Renal cortex interstitium (tissue), 11 donors: ENCODE data around the gene DNAH8. TPM values are rescaled to one million over a fixed set of nuclear protein-coding genes. Genes with fewer than 3 reads are reported as not detected.

Experiments
- DNase-seq, 11 donors: peaks; one replicate each; pipeline ENCODE4 v3.0.0-alpha.2; 2013; ENCODE audit warnings: low read depth in 9 of 11, low spot score in 4 of 11; ENCODE audit errors: extremely low read depth in 1 of 11
- polyA plus RNA-seq, 3 donors: library from polyadenylated mRNA; unstranded; fragments of 120-200 nt; gene quantifications; one replicate each; pipeline ENCODE4 v1.2.1, GENCODE V29; 2013; ENCODE audit not compliant: insufficient read length in 3 of 3

The DNAH8 gene
- polyA plus RNA-seq, 3 donors, result 0.39 to 1.1 (median 0.90) TPM

GRCh38 chr6:39020136-39020535 lies 305.0 kb downstream of the DNAH8 start:
- no peak for DNase-seq

GRCh38 chr6:39021041-39021440 lies 305.9 kb downstream of the DNAH8 start:
- DNase-seq, result no peak

GRCh38 chr6:39021779-39022178 lies 306.7 kb downstream of the DNAH8 start:
- no peak for DNase-seq

DNA sequence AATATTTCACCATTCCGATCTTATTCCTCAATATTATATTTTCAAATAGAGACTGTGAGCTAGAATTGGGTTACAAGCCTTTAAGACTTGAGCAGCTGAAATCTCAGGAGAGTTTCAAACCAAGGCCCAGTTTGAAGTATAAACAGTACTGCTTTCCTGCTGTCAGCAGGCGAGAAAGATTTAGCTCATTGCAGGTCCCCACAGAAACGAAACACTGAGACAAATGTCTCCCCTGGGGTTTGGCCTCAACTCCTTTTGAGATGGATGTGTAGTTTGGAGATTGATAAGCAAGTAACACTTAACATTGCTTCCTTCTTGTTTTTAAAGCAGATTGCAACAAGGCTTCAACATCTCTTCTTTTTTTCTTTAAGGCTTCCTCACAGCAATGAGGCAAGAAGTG lies 311.1 kb downstream of the DNAH8 start:
- no peak for DNase-seq

DNA sequence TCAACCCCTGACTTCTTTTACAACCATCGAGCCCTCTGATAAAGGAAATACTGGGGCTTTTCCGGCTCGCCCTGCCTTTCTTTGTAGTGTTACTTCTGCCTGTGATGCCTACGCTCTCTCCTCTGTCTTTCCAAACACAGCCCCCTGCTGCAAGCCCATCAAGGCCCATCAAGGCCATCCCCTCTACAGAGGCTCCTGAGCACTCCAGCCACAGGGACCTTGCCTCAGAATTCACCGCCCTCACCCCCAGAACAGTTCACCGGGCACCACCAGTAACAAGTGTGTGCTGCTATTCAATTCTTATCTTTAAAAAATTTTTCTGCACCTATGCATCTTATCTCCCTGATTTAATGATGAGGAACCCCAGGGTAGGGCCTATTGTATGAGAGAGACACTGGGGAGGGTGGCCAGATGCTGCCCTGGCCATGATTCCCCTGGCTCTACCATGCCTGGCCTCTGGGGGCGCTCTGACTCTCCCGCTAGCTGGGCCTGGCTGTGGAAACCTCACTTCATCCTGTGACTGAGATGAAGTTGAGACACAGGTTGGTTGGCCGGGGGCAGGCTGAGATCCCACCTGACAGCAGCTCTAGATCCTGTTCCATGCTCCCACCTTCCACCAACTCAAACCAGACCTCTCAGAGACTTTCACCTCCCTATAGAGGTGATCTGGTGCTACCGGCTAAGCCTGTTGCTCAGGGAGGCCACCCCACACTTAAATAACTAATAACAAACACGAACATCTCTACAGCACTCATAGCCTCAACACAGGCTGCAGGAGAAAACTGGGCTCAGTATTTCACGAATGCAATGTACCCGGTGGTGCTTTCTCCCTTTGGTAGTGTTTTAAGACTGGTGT lies 314.3 kb downstream of the DNAH8 start:
- no peak for DNase-seq

GRCh38 chr6:39035681-39036080 lies 320.6 kb downstream of the DNAH8 start:
- no peak for DNase-seq

DNA sequence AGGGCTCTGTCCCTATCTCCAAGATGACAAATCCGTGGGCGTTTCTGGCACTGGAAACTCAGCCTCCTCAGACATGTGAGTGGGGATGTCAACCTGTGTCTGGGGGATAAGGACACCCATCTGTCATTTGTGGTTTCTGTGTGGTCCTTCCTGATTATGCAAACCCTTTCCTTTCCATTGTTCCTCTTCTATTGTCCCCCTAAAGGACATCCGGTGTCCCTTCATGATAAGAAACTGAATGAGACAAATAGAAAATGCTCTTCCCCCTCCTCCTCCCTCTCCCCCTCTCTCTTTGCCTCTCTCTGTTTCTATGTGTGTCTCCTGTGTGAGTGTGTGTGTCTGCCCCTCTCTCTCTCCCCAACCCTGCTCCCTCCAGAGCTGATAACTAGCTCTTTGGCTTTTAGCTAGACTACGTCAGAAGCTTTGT lies 322.0 kb downstream of the DNAH8 start:
- no peak for DNase-seq

DNA sequence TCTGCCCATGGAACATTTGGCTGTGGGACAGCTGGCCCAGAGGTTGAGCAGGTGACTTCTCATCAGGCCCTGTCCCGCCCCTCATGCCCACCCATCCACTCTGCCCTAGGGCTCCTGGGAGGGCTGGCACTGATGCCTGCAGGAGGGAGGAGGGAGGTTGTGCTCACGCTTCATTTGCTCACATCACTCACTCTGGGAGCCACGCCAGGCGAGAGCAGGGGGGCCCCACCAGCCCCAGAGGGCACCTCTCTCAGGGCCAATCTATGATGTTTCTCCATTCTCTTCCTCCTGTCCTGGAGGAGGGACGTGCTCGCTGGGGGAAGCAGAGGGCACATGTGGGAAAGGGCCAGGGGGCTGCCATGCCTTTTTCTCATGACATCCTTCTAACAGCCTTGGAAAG lies 322.6 kb downstream of the DNAH8 start:
- DNase-seq, result no peak

DNA sequence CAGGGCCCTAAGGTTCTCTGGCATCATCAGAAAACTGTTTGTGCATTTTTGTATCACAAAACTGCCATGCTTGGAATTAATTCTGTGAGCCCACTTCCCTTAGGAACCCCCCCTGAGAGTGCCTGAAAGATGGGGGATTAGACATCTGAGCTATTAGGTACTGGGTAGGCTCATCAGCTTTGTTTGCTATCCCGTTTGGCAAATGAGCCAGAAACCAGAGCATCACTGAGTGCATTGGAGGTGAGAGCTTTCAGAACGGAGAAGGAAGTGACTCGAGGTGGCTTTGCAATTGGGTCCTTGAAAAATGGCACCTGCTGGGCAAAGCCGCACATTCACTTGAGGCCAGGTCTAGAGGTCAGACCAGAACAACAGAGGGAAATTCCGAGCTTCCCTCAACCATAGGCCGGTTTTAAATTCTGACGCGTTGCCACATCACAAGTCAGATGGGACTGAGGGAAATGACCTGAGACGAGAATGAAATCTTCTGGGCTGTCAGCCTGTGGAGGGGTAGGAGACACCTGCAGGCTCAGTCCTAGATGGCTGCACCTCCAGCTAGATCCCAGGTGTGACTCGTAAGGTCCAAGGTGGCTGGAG lies 325.1 kb downstream of the DNAH8 start:
- no peak for DNase-seq

DNA sequence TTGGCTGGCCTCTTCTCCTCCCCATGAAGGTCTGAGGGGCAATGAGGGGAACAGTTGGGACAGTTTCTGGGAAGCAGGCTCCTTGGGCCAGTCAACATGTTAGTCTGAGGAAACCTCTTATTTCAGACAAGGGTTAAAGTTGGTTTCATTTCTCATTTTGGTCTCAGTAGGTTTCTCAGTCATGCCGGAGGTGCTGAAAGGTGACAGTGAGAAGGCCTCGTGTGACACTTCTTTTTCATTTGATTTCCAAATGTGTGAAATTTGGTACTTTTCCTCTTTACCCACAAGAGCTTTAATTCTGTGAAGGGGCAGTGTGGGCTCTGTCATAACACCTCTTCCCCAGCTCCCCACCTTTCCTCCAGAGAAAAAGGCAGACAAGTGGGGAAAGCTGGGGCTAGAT lies 326.0 kb downstream of the DNAH8 start:
- DNase-seq, result no peak

DNA sequence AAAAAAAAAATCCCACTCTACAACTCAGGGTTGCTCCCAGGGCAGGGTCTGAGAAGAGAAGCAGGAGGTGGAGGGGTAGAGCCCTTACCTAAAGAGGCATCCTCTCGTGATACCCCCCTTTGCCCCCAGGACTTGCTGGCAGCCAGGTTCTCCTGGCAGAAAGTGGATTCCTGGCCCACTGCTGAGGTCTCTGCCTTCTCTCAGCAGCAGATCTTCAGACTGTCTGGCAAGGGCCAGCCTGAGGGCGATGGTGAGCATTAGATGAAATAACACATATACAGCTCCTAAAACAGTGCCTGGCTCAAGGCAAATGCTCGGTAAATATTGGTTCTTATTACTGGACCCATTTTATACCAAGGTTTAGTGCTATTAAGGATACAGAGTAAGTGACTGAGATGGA lies 328.7 kb downstream of the DNAH8 start:
- no peak for DNase-seq

GRCh38 chr6:39044181-39044580 lies 329.1 kb downstream of the DNAH8 start:
- no peak for DNase-seq

DNA sequence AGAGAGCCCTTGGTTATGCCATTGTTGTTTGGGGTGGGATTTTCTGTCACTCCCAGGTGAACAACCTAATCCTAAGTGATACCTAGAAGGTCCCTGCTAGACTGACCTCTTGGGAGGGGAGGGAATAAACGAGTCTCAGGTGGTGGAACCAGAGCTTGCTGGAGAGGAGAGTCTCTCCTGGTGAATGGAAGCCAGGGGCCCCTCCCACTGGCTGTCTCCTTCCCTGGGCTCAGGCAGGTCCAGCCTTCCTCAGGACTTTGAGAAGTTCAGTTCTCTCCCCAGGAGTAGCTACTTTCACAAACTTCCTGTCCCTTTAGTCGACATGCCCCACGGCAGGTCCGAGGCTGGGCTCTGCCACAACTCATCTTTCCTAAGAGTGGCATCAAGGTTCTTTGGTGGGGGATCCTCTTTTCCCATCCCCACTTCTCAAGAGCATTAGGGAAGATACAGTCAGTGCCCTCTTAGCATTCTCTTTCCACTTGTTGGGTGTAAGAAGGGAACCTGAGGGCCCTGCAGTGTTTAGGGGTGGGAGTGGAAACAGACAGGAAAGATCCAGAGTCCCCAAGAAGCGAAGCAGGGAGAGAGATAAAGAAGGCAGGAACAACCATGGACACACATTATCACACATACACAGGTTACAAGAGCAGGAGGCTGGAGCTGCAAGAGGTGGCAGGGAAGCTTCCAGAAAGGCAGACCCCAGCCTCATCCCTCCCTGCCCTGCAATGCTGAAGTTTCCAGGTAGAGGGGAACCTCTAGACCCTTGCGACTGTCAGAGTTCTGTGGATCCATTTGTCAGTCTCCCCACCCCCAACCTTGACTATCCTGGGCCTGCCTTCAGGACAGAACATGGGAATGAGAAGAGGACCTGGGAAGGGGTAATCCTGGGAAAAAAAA lies 332.6 kb downstream of the DNAH8 start:
- DNase-seq, result no peak

- DNase-seq, result no peak
These were observed 333.6 kb downstream of the DNAH8 start, which contains the start of gene GLP1R for GRCh38 chr6:39048481-39049399. Gene GLP1R, plus strand, starts transcription at chr6:39048781. Its CDS starts 60 bp downstream, at chr6:39048841.

DNA sequence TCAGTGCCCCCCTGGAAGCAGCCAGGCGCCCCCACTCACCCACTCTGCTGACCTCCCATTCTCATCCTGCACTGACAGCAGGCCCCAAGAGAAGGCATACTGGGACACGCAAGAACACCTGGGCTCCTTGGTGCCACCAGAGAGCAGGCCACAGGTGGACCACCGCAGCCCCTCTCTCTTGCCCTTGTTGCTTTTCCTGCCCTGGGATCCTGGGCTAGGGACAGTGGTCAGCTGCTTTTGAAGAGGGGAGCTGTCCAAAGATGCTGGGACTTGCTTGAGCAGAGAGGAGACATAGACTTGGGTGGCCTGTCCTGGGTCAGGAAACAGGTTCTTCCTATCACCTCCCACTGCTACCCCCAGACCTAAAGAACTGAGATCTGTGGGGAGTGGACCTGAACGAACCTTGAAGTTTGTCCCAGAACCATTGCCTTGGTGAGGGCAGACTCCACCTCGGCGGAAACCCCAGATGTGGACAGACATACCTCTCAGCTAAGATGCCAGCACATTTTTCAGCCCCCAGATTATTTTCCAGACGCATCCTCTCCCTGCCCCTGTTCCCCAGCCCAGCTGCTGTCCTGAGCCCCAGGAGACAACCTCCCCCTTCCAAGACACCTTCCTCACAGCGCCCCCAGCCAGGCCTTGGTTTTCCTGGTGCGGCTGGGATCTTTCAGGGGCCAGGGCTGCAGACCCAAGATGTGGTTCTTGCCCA lies 334.6 kb downstream of the DNAH8 start:
- no peak for DNase-seq

DNA sequence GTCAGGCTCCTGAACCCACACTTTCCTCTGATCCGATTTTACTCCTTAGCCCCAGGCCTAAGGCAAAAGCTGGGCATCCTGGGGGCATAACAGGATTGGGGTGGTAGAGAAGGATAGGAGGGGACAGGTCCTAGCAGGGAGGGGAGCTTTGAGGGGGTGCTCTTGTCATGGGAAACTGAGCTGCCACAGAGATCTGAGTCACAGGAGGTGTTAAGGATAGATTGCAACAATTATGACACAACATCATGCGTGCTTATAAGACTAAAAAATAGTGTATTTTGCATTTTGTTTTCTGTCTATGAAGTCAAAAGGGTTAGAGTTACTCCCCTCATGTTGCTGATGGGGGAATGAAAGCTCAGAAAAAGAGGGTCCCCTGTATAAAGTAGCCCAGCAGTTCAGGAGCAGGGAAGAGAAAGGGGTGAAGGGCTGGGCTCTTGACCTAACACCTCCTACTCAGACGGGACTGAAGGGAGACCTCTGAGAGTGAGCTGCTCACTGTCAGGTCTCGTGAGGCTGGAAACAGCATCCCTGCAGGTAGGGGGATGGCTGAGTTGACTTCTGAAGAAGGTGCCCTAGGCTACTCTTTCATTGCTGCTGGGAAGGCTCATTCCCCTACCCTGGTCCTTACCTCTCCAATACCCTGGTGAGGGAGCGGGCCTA lies 335.5 kb downstream of the DNAH8 start:
- DNase-seq, result no peak

DNA sequence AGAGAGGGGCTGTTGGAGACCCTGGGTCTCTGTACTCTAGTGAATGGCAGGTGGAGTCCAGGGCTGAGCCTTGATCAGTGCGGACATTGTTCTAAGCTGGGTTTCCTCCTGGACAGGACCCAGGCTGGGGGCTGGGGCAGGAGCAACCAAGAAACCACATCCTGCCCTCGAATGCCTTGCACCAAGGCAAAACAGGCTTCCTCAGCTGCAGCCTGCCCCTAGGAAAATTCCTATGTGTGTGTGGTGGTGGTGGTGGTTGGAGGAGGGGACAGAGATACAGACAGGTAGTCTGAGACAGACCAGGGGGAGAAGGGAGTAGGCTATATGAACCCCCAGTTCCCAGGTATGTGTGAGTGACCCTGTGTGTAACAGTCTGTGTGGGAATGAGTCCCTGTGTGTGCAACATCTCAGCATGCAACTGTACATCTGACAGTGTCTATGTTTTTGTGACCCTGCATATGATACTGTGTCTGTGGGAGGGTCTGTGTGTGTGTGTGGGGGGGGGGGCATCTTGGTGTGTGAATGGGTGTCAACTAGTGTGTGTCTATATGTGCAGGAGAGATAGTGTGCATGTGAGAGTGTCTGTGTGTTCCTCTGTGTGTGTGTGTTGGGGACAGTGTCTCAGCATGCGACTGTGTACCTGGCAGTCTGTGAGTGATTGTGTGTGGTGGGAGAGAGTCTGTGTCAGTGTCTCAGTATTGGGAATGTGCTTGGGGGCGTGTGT lies 336.4 kb downstream of the DNAH8 start:
- no peak for DNase-seq
